H1 (cell line): Measurements from ENCODE around the gene UBA3. TPM values are rescaled to one million over a fixed set of nuclear protein-coding genes. Genes with fewer than 3 reads are reported as not detected.

ENCODE experiments used
- CTCF ChIA-PET: fragments of 300-600 bp; sonication (Branson Sonifier 250); formaldehyde crosslinking; loops from one replicate; lab custom pipeline; 2021; ENCODE audit not compliant: partially characterized antibody; lab: Charles Lee
- POLR2A ChIA-PET: fragments of 300-600 bp; sonication (Branson Sonifier 250); formaldehyde crosslinking; loops from one replicate; lab custom pipeline; 2021; ENCODE audit warnings: inconsistent platforms; ENCODE audit not compliant: partially characterized antibody; lab: Charles Lee
- DNase-seq, 2 experiments: peaks; one replicate each; pipeline versions ENCODE4 v3.0.0 to v3.0.0-alpha.2; 2010 to 2022; ENCODE audit warnings: low spot score in 2 of 2, low read depth in 1 of 2, mixed read lengths in 1 of 2
- FAIRE-seq: peaks from 2 replicates; lab custom pipeline; 2011; peaks lifted over from hg19 to GRCh38; lab: Jason Lieb, UNC
- H2AFZ ChIP-seq: 2 replicates; pipeline ENCODE4 v1.8.1; 2012; ENCODE audit warnings: low read length, inconsistent platforms
- H2AK5ac ChIP-seq: 2 replicates; pipeline ENCODE4 v1.6.1; 2013; ENCODE audit warnings: low read depth, low read length
- H2BK120ac ChIP-seq: replicated peaks from 2 replicates; pipeline ENCODE3; 2013; ENCODE audit warnings: low read depth, low read length, inconsistent platforms
- H2BK12ac ChIP-seq: 2 replicates; pipeline ENCODE4 v1.6.1; 2013; ENCODE audit warnings: low read depth, low read length
- H2BK15ac ChIP-seq: 2 replicates; pipeline ENCODE4 v1.6.1; 2013; ENCODE audit warnings: low read length
- H2BK20ac ChIP-seq: 2 replicates; pipeline ENCODE4 v1.6.1; 2013; ENCODE audit warnings: low read length
- H2BK5ac ChIP-seq: 2 replicates; pipeline ENCODE4 v1.6.1; 2013; ENCODE audit warnings: low read depth, low read length
- H3K14ac ChIP-seq: 2 replicates; pipeline ENCODE4 v1.6.1; 2013; ENCODE audit warnings: inconsistent platforms; ENCODE audit not compliant: insufficient read length
- H3K18ac ChIP-seq: 2 replicates; pipeline ENCODE4 v1.6.1; 2013; ENCODE audit warnings: low read length; ENCODE audit errors: extremely low read depth
- H3K23ac ChIP-seq: 2 replicates; pipeline ENCODE4 v1.6.1; 2013; ENCODE audit warnings: inconsistent platforms; ENCODE audit not compliant: insufficient read length
- H3K23me2 ChIP-seq: 2 replicates; pipeline ENCODE4 v1.6.1; 2013; ENCODE audit warnings: low read depth, low read length
- H3K27ac ChIP-seq: 2 replicates; pipeline ENCODE4 v1.6.1; 2011; ENCODE audit warnings: low read depth, low read length, inconsistent platforms
- H3K27me3 ChIP-seq, 4 experiments: replicated peaks in 1 of 4; 1 replicate in 1 of 4; 2 replicates in 3 of 4; pipeline versions ENCODE4 v1.6.1 to v1.8.1; 2011 to 2013; ENCODE audit warnings: low read length in 3 of 4, mild to moderate bottlenecking in 3 of 4, inconsistent platforms in 2 of 4, mixed read lengths in 2 of 4, moderate library complexity in 1 of 4; ENCODE audit not compliant: control insufficient read depth in 3 of 4, insufficient read depth in 3 of 4; ENCODE audit errors: extremely low read depth in 1 of 4
- H3K36me3 ChIP-seq, 4 experiments: 2 replicates each; pipeline versions ENCODE4 v1.6.1 to v1.8.1; 2011 to 2013; ENCODE audit warnings: mild to moderate bottlenecking in 4 of 4, low read length in 3 of 4, moderate library complexity in 2 of 4, control low read depth in 1 of 4, inconsistent platforms in 1 of 4; ENCODE audit not compliant: insufficient read depth in 4 of 4, control insufficient read depth in 2 of 4
- H3K4ac ChIP-seq: replicated peaks from 2 replicates; pipeline ENCODE3; 2013; ENCODE audit warnings: low read length, low read depth, mixed read lengths, inconsistent platforms; ENCODE audit not compliant: insufficient read length
- H3K4me1 ChIP-seq, 4 experiments: replicated peaks in 1 of 4; 1 replicate in 1 of 4; 2 replicates in 3 of 4; pipeline versions ENCODE4 v1.6.1 to v1.8.1; 2011 to 2013; ENCODE audit warnings: low read length in 3 of 4, inconsistent platforms in 2 of 4, mixed read lengths in 1 of 4; ENCODE audit not compliant: insufficient read depth in 4 of 4, control insufficient read depth in 3 of 4
- H3K4me2 ChIP-seq, 2 experiments: 2 replicates each; pipeline versions ENCODE4 v1.6.1 to v1.8.1; 2011 to 2013; ENCODE audit warnings: low read depth in 2 of 2, low read length in 2 of 2, control low read depth in 1 of 2, inconsistent platforms in 1 of 2, mild to moderate bottlenecking in 1 of 2; ENCODE audit not compliant: insufficient read depth in 1 of 2
- H3K4me3 ChIP-seq, 4 experiments: fragments of 200-600, 300-600 bp in 1 of 4; sonication (generic), shearing (Covaris generic), sonication (Bioruptor Twin) in 1 of 4; 2 replicates each; pipeline versions ENCODE4 v1.5.1 to v1.8.1; 2011 to 2016; ENCODE audit warnings: low read length in 4 of 4, low read depth in 3 of 4, control low read depth in 2 of 4, inconsistent platforms in 2 of 4, mild to moderate bottlenecking in 2 of 4, mixed read lengths in 1 of 4, moderate library complexity in 1 of 4; ENCODE audit not compliant: insufficient read depth in 2 of 4; ENCODE audit errors: extremely low read depth in 1 of 4
- H3K56ac ChIP-seq: replicated peaks from 2 replicates; pipeline ENCODE3; 2013; ENCODE audit warnings: low read depth, mild to moderate bottlenecking, mixed read lengths, low read length, inconsistent platforms; ENCODE audit not compliant: insufficient read length
- H3K79me1 ChIP-seq: 2 replicates; pipeline ENCODE4 v1.6.1; 2013; ENCODE audit warnings: low read depth, low read length, control low read depth
- H3K79me2 ChIP-seq, 2 experiments: 2 replicates each; pipeline versions ENCODE4 v1.6.1 to v1.8.1; 2012 to 2013; ENCODE audit warnings: low read length in 2 of 2, mild to moderate bottlenecking in 2 of 2, inconsistent platforms in 1 of 2; ENCODE audit not compliant: insufficient read depth in 2 of 2, control insufficient read depth in 1 of 2
- H3K9ac ChIP-seq, 4 experiments: replicated peaks in 1 of 4; 1 replicate in 1 of 4; 2 replicates in 3 of 4; pipeline versions ENCODE4 v1.6.1 to v1.8.1; 2011 to 2013; ENCODE audit warnings: low read depth in 3 of 4, low read length in 3 of 4, control low read depth in 2 of 4, mild to moderate bottlenecking in 2 of 4, moderate library complexity in 2 of 4, inconsistent platforms in 1 of 4; ENCODE audit errors: extremely low read depth in 1 of 4
- H3K9me3 ChIP-seq, 2 experiments: 2 replicates each; pipeline versions ENCODE4 v1.6.1 to v1.8.1; 2012 to 2013; ENCODE audit warnings: mild to moderate bottlenecking in 2 of 2, moderate library complexity in 2 of 2, control low read depth in 1 of 2, inconsistent platforms in 1 of 2, low read depth in 1 of 2, low read length in 1 of 2, mixed read lengths in 1 of 2; ENCODE audit not compliant: insufficient read depth in 2 of 2
- H4K20me1 ChIP-seq, 2 experiments: replicated peaks in 1 of 2; 2 replicates each; pipeline versions ENCODE3 to v1.8.1; 2011 to 2013; ENCODE audit warnings: inconsistent platforms in 2 of 2, low read length in 2 of 2, mild to moderate bottlenecking in 1 of 2; ENCODE audit not compliant: insufficient read depth in 2 of 2, control insufficient read depth in 1 of 2
- H4K5ac ChIP-seq: 2 replicates; pipeline ENCODE4 v1.6.1; 2013; ENCODE audit warnings: low read length, low read depth, mixed read lengths, inconsistent platforms; ENCODE audit not compliant: insufficient read length
- H4K8ac ChIP-seq: 2 replicates; pipeline ENCODE4 v1.8.0; 2013; ENCODE audit warnings: mild to moderate bottlenecking, moderate library complexity, low read length, inconsistent platforms; ENCODE audit not compliant: insufficient read depth; ENCODE audit errors: extremely low read depth
- H4K91ac ChIP-seq: replicated peaks from 2 replicates; pipeline ENCODE3; 2013; ENCODE audit warnings: low read length, mixed read lengths, inconsistent platforms; ENCODE audit not compliant: insufficient read length
- WGBS, 2 experiments: shearing (Covaris generic) in 1 of 2; methylation state at CpG; one replicate each; pipeline versions ENCODE4 v1.1.6 to v1.1.7; 2013 to 2015; ENCODE audit warnings: low lambda C conversion rate in 2 of 2, mixed read lengths in 2 of 2, inconsistent platforms in 1 of 2, low coverage in 1 of 2, missing lambda C conversion rate in 1 of 2; ENCODE audit not compliant: insufficient replicate concordance in 2 of 2, insufficient coverage in 1 of 2, insufficient read length in 1 of 2; ENCODE audit errors: extremely low coverage in 1 of 2, missing lambda C conversion rate in 1 of 2; 5-methylcytosine and 5-hydroxymethylcytosine counted together
- polyA plus RNA-seq, 7 experiments: library from polyadenylated mRNA; depleted of rRNA in 3 of 7; stranded (reverse) in 5 of 7; unstranded in 2 of 7; fragments of >200 nt in 5 of 7; fragments of 200-250 nt in 2 of 7; gene quantifications; 1 replicate in 5 of 7; 2 replicates in 1 of 7; 4 replicates in 1 of 7; pipeline versions ENCODE4 v1.2.1 to v1.2.3, GENCODE V29; 2011 to 2013; ENCODE audit warnings: missing spikeins in 2 of 7, mixed read lengths in 2 of 7
- total RNA-seq: library from RNA; stranded (reverse); fragmentation: NEBNext Ultra II Directional; extraction: Animal tissue kit (Norgen Biotek cat#: 25700); gene quantifications from 2 replicates; pipeline ENCODE4 v1.2.1, GENCODE V29; 2021

UBA3 gene
- total and polyA plus RNA-seq, 2 of the 8 experiments (the other 6 are each of a cell fraction or from before 2014, with no cell fraction given), result 40.8 to 97.8 TPM

GRCh38 chr3:69113536-69113935 lies 33.4 kb upstream of the UBA3 start:
- Histone ChIP-seq H3K4me2 (no peak overlapping the region), H3K27ac (no peak overlapping the region), H4K91ac (no peak overlapping the region), H3K56ac (no peak overlapping the region), H3K79me2 (no peaks in the 10 kb centered on the region), H3K79me1 (no peaks in the 10 kb centered on the region), H2BK5ac (no peak overlapping the region), H3K36me3 (no peaks in the 10 kb centered on the region), H2AK5ac (no peak overlapping the region), H3K18ac (no peak overlapping the region), H2BK120ac (no peak overlapping the region), H3K4me1 (peaks cover 0 to 4% (median 3%) of the 10 kb centered on the region in 4 experiments; a peak in 5 of 7 replicates), H3K4me3 (no peak overlapping the region), H3K4ac (no peak overlapping the region), H4K8ac (no peak overlapping the region), H2BK15ac (no peak overlapping the region), H4K20me1 (no peaks in the 10 kb centered on the region), H2BK20ac (no peak overlapping the region), H4K5ac (no peak overlapping the region), H2BK12ac (no peak overlapping the region), H3K9me3 (no peaks in the 10 kb centered on the region), H2AFZ (no peak overlapping the region), H3K27me3 (no peaks in the 10 kb centered on the region), H3K23ac (no peak overlapping the region), H3K23me2 (no peaks in the 10 kb centered on the region), H3K14ac (no peak overlapping the region), H3K9ac (no peak overlapping the region)
- FAIRE-seq (no peak), DNase-seq (no peak)
- ChIA-PET CTCF (interaction anchor here (0.9 kb wide), 1 partner anchor 48 kb away, joined by 3 read pairs; no protein-coding TSS in a partner anchor), POLR2A (no interaction called here)
- 84% methylated on average over 3 of the region's 3 CpGs; no CpG with 5 or more reads in 1 of the 2 experiments for WGBS, 2 experiments
